OCI-LY1 (cell line): ENCODE data around the gene NEURL4.

ENCODE experiments used
- H2AFZ ChIP-seq: fragments of 200-600 bp; sonication (generic), shearing (Covaris generic); 2 replicates; pipeline ENCODE4 v1.6.0; 2014; ENCODE audit warnings: antibody characterized with exemption, mild to moderate bottlenecking, low read length
- H3F3A ChIP-seq: fragments of 200-600 bp; sonication (generic), shearing (Covaris generic); 2 replicates; pipeline ENCODE4 v1.6.0; 2014; ENCODE audit warnings: mild to moderate bottlenecking, antibody characterized with exemption, low read length, moderate library complexity; ENCODE audit not compliant: insufficient read depth
- H3K27ac ChIP-seq: fragments of 200-600 bp; sonication (generic); 2 replicates; pipeline ENCODE4 v1.5.1; 2014; ENCODE audit warnings: low read length, mixed run types, mild to moderate bottlenecking, low read depth; ENCODE audit not compliant: poor library complexity, severe bottlenecking
- H3K27me3 ChIP-seq: fragments of 200-600 bp; sonication (generic); 2 replicates; pipeline ENCODE4 v1.6.0; 2014; ENCODE audit warnings: antibody characterized with exemption, mild to moderate bottlenecking, low read length, moderate library complexity; ENCODE audit not compliant: insufficient read depth
- H3K36me3 ChIP-seq: fragments of 200-600 bp; sonication (generic); 2 replicates; pipeline ENCODE4 v1.6.1; 2014; ENCODE audit warnings: mild to moderate bottlenecking, antibody characterized with exemption, low read length, moderate library complexity, mixed read lengths; ENCODE audit not compliant: insufficient read depth
- H3K4me1 ChIP-seq: fragments of 200-600 bp; sonication (generic); 2 replicates; pipeline ENCODE4 v1.5.1; 2014; ENCODE audit warnings: mild to moderate bottlenecking, low read length, moderate library complexity; ENCODE audit not compliant: insufficient read depth, severe bottlenecking
- H3K4me2 ChIP-seq: fragments of 200-600 bp; sonication (generic), shearing (Covaris generic); 2 replicates; pipeline ENCODE4 v1.6.1; 2014; ENCODE audit warnings: low read length
- H3K4me3 ChIP-seq: fragments of 200-600 bp; sonication (generic); 2 replicates; pipeline ENCODE4 v1.5.1; 2014; ENCODE audit warnings: low read length, low read depth, mild to moderate bottlenecking, mixed read lengths; ENCODE audit not compliant: poor library complexity, severe bottlenecking
- H3K79me2 ChIP-seq: fragments of 200-600 bp; shearing (Covaris generic); 2 replicates; pipeline ENCODE4 v1.6.1; 2016; ENCODE audit warnings: mixed run types, low read length, mixed read lengths; ENCODE audit not compliant: insufficient read depth
- H3K9ac ChIP-seq: fragments of 200-600 bp; sonication (generic), shearing (Covaris generic); 2 replicates; pipeline ENCODE4 v1.6.1; 2014; ENCODE audit warnings: mild to moderate bottlenecking, low read length, mixed read lengths
- H3K9me2 ChIP-seq: fragments of 200-600 bp; sonication (generic), shearing (Covaris generic); 2 replicates; pipeline ENCODE4 v1.6.1; 2014; ENCODE audit warnings: low read depth, mild to moderate bottlenecking, low read length, mixed read lengths
- H3K9me3 ChIP-seq: fragments of 200-600 bp; shearing (Covaris generic); 2 replicates; pipeline ENCODE4 v1.6.1; 2014; ENCODE audit warnings: low read length, mixed read lengths
- H4K20me1 ChIP-seq: fragments of 200-600 bp; sonication (generic), shearing (Covaris generic); 2 replicates; pipeline ENCODE4 v1.6.0; 2016; ENCODE audit warnings: mild to moderate bottlenecking, low read length; ENCODE audit not compliant: insufficient read depth
- CTCF ChIP-seq: fragments of 200-600 bp; sonication (generic), shearing (Covaris generic); IDR thresholded peaks from 2 replicates; pipeline ENCODE4 v1.5.1; 2017; ENCODE audit warnings: mild to moderate bottlenecking, antibody characterized with exemption, low read length, moderate library complexity, mixed read lengths
- EZH2 ChIP-seq: fragments of 200-600 bp; sonication (generic), shearing (Covaris generic); IDR thresholded peaks from 2 replicates; pipeline ENCODE4 v1.8.0; 2017; ENCODE audit warnings: borderline replicate concordance, mixed run types, mild to moderate bottlenecking, antibody characterized with exemption, low read length, moderate library complexity, mixed read lengths

NEURL4 gene

GRCh38 chr17:7317161-7317803 is 11.9 kb downstream of the NEURL4 start:
- Histone ChIP-seq H3F3A (peaks cover 15% of the 10 kb centered on the region; the same call in 1 of the 2 replicates), H3K79me2 (no peaks in the 10 kb centered on the region), H3K36me3 (peaks cover 77% of the 10 kb centered on the region), H3K4me3 (no peak overlapping the region), H3K4me2 (no peak overlapping the region), H3K9me3 (no peaks in the 10 kb centered on the region), H3K9ac (no peak overlapping the region), H3K9me2 (no peaks in the 10 kb centered on the region), H2AFZ (no peak overlapping the region), H3K27me3 (no peaks in the 10 kb centered on the region), H3K27ac (no peak overlapping the region), H4K20me1 (no peaks in the 10 kb centered on the region), H3K4me1 (peaks cover 33% of the 10 kb centered on the region)
- TF ChIP-seq EZH2 = no peak
- TF ChIP-seq CTCF = no peak

- Histone ChIP-seq H3K4me3 (peak overlapping the region; percentile 99), H3K79me2 (peaks cover under 1% of the 10 kb centered on the region; the same call in 1 of the 2 replicates), H3K4me1 (peaks cover 37% of the 10 kb centered on the region), H2AFZ (no peak overlapping the region), H3K9me2 (no peaks in the 10 kb centered on the region), H3K9ac (peak overlapping the region; percentile 98), H3K27me3 (no peaks in the 10 kb centered on the region), H4K20me1 (no peaks in the 10 kb centered on the region), H3K9me3 (no peaks in the 10 kb centered on the region), H3K4me2 (peak overlapping the region; percentile 97), H3F3A (peaks cover 15% of the 10 kb centered on the region; the same call in 1 of the 2 replicates), H3K27ac (peak overlapping the region; percentile 81), H3K36me3 (peaks cover 76% of the 10 kb centered on the region)
- TF ChIP-seq CTCF = no peak
- TF ChIP-seq EZH2 = no peak
Observed at GRCh38 chr17:7315570-7316235, 13.4 kb downstream of the NEURL4 start.

- H3K27ac ChIP-seq = peak within 1 kb of the TSS; percentile 81
- peak within 1 kb of the TSS; percentile 97 for H3K4me2 ChIP-seq
- TF ChIP-seq EZH2 (no peak), CTCF (no peak)
- peak within 1 kb of the TSS; percentile 99 for H3K4me3 ChIP-seq
- H3K27me3 ChIP-seq = no peaks in the 10 kb centered on the region
- H3K36me3 ChIP-seq = peaks cover 76% of the 10 kb centered on the region
- H3K79me2 ChIP-seq = peaks cover 8% of the 10 kb centered on the region; the same call in 1 of the 2 replicates
- H4K20me1 ChIP-seq = peaks cover 4% of the 10 kb centered on the region; the same call in 1 of the 2 replicates
- peaks cover 44% of the 10 kb centered on the region for H3K4me1 ChIP-seq
- peak within 1 kb of the TSS; percentile 98 for H3K9ac ChIP-seq
- no peaks in the 10 kb centered on the region for H3K9me3 ChIP-seq
- no peak within 1 kb of the TSS for H2AFZ ChIP-seq
- no peaks in the 10 kb centered on the region for H3K9me2 ChIP-seq
- peaks cover 21% of the 10 kb centered on the region for H3F3A ChIP-seq
Observed at GRCh38 chr17:7314719-7315569, 14.2 kb downstream of the NEURL4 start, which contains the start of gene GPS2. Gene GPS2, minus strand, starts transcription at chr17:7315360. Its CDS starts 308 bp downstream, at chr17:7315052.
